Measurements from ENCODE around the gene XYLT1. TPM values are rescaled to one million over a fixed set of nuclear protein-coding genes. Genes with fewer than 3 reads are reported as not detected.

The XYLT1 gene
- total RNA-seq, 2 donors from 2014 or later = 14.4 to 31.3 TPM

DNA sequence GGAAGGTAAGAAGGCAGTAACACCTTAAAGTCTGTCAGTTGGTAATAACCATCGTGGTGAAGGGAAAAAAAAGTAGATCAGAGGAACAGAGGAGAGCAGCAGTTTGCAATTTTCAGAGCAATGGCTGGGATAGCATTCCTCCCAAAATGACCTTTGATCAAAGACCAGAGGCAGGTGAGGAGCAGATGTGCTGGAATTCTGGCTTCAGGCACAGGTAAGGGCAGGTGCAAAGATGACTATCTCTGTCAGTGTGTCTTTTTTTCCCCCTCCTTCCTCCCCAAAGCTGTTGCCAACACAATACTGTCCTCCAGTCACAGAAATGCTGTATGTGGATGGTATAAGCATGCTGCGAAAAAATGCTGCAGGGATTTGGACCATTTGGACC is 166.7 kb downstream of the XYLT1 start:
- Histone ChIP-seq H3K36me3 (no peaks in the 10 kb centered on the region), H3K9me3 (no peaks in the 10 kb centered on the region), H3K4me1 (peaks cover 0 to 19% of the 10 kb centered on the region in 2 donors), H3K4me3 (no peak overlapping the region), H3K27me3 (no peaks in the 10 kb centered on the region), H3K27ac (no peak overlapping the region)
- DNase-seq (ENCODE audit: low spot score) = no peak
- TF ChIP-seq, protein P1, sequence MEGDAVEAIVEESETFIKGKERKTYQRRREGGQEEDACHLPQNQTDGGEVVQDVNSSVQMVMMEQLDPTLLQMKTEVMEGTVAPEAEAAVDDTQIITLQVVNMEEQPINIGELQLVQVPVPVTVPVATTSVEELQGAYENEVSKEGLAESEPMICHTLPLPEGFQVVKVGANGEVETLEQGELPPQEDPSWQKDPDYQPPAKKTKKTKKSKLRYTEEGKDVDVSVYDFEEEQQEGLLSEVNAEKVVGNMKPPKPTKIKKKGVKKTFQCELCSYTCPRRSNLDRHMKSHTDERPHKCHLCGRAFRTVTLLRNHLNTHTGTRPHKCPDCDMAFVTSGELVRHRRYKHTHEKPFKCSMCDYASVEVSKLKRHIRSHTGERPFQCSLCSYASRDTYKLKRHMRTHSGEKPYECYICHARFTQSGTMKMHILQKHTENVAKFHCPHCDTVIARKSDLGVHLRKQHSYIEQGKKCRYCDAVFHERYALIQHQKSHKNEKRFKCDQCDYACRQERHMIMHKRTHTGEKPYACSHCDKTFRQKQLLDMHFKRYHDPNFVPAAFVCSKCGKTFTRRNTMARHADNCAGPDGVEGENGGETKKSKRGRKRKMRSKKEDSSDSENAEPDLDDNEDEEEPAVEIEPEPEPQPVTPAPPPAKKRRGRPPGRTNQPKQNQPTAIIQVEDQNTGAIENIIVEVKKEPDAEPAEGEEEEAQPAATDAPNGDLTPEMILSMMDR (IDR thresholded peaks at IDR 0.05) = no peak

DNA sequence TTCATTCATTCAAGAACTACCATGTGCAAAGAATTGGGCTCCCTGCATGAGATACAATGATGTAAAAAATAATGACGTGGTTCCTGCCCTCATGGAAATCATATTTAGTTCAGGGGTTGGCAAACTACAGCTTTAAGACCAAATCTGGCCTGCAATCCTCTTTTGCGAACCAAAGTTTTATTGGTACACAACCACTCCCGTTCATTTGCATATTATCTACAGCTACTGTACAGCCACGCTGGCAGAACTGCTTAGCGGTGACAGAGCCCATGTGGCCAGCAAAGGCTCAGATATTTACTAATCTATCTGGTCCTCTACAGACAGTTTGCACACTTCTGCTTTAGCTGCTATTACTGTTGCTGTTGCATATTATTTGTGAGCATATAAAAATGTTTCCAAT is 167.7 kb downstream of the XYLT1 start:
- Histone ChIP-seq H3K4me1 (peaks cover 0 to 19% of the 10 kb centered on the region in 2 donors), H3K4me3 (no peak overlapping the region), H3K27me3 (no peaks in the 10 kb centered on the region), H3K36me3 (no peaks in the 10 kb centered on the region), H3K27ac (no peak overlapping the region), H3K9me3 (no peaks in the 10 kb centered on the region)
- TF ChIP-seq, protein P1 (IDR thresholded peaks at IDR 0.05) = no peak
- DNase-seq (ENCODE audit: low spot score) = no peak

DNA sequence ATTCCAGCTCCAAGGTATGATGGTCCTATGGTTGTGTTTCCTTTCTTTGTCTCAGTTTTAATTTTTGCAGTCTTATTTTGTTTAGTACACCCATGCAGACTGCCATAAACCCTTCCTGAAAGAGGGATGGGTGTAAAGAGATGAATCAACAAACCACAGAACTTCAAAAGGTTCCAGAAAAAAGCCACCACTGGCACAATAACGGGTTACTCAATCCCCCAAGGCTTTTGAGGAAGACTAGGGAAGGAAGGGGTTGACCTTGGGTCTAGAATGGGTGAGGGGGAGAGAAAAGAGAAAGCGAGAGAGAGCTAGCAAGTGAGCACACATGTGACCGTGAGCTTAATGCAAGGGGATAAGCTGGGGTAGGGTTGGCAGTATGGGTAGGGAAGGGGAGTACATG is 168.1 kb downstream of the XYLT1 start:
- Histone ChIP-seq H3K4me3 (no peak overlapping the region), H3K27me3 (no peaks in the 10 kb centered on the region), H3K9me3 (no peaks in the 10 kb centered on the region), H3K4me1 (peaks cover 0 to 19% of the 10 kb centered on the region in 2 donors), H3K36me3 (no peaks in the 10 kb centered on the region), H3K27ac (no peak overlapping the region)
- no peak for DNase-seq (ENCODE audit: low spot score)
- TF ChIP-seq, protein P1 (IDR thresholded peaks at IDR 0.05) = no peak

DNA sequence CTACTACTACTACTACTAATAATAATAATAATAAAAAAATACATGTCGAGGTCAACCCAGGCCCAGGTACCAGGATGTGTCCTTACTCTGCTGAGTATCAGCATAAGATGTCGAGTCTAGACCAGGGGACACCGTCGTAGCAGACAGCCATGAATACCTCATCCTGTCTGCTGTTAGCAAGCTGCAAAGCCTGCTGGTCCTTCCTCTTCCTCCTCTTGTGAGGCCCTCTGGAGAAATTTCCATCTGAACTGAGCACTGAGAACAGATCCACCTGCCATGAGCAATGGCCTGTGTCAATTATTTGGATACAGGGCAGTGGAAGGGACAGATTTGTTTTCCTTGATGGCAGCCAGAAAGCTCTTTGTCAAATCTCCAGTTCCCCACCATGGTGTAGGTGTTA is 168.5 kb downstream of the XYLT1 start:
- Histone ChIP-seq H3K36me3 (no peaks in the 10 kb centered on the region), H3K9me3 (no peaks in the 10 kb centered on the region), H3K4me3 (no peak overlapping the region), H3K27ac (peak overlapping the region in 1 of 2 donors; percentile 81), H3K27me3 (no peaks in the 10 kb centered on the region), H3K4me1 (peaks cover 0 to 20% of the 10 kb centered on the region in 2 donors)
- TF ChIP-seq, protein P1 (IDR thresholded peaks at IDR 0.05) = no peak
- DNase-seq (ENCODE audit: low spot score) = no peak

DNA sequence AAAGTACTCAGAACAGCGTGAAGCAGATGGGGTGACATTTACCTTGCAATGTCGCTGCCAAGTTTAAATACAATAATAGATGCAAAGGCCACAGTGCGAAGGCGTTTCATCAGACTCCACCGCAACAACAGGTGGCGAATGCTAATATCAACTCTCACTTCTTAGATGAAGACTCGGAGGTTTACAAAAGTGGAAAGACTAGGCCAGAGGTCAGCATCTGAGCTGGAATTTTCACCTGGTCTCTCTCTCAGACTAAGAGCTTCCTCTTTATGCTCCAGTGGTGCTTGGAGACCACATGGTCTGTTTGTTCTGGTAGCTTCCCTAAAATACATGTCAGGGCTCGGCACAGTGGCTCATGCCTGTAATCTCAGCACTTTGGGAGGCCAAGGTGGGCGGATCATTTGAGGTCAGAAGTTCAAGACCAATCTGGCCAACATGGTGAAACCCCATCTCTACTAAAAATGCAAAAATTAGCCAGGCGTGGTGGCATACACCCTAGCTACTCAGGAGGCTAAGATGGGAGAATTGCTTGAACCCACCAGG is 169.1 kb downstream of the XYLT1 start:
- H3K27me3 ChIP-seq = no peaks in the 10 kb centered on the region
- TF ChIP-seq, protein P1 (IDR thresholded peaks at IDR 0.05) = no peak
- peaks cover 0 to 25% of the 10 kb centered on the region in 2 donors for H3K4me1 ChIP-seq
- peak overlapping the region in 1 of 2 donors; percentile 81 for H3K27ac ChIP-seq
- no peaks in the 10 kb centered on the region for H3K36me3 ChIP-seq
- H3K9me3 ChIP-seq = no peaks in the 10 kb centered on the region
- DNase-seq (ENCODE audit: low spot score) = no peak
- H3K4me3 ChIP-seq = no peak overlapping the region

DNA sequence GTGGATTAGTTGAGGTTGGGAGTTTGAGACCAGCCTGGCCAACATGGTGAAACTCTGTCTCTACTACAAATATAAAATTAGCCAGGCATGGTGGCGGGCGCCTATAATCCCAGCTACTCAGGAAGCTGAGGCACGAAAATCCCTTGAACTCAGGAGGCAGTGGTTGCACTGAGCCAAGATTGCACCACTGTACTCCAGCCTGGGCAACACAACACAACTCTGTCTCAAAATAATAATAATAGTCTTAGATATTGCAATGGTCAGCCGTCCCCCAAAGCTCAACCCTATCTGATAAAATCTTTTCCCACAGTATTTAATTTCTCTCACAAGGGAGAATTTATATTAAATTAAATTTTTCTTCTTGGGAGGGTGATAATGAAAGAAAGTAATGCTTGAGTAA is 169.6 kb downstream of the XYLT1 start:
- TF ChIP-seq, protein P1 (IDR thresholded peaks at IDR 0.05) = no peak

More for the DNA sequence above, 169.6 kb downstream of the XYLT1 start:
- DNase-seq (ENCODE audit: low spot score) = no peak
- H3K36me3 ChIP-seq = no peaks in the 10 kb centered on the region
- no peaks in the 10 kb centered on the region for H3K9me3 ChIP-seq
- H3K27ac ChIP-seq = peak overlapping the region; percentile 0 to 81
- H3K4me3 ChIP-seq = no peak overlapping the region
- H3K4me1 ChIP-seq = peaks cover 0 to 30% of the 10 kb centered on the region in 2 donors
- no peaks in the 10 kb centered on the region for H3K27me3 ChIP-seq
